HG03442 (cell line): ENCODE data around the gene OR6J1.
"Not testable (repeated sequence)": the region's sequence is repeated elsewhere in the genome, so short reads cannot be mapped to it uniquely, and the experiment has no call there.

ENCODE experiments used
- ATAC-seq: cut with Tn5 transposase; IDR thresholded peaks from one replicate; pipeline ENCODE4 v1.9.1; 2021; ENCODE audit warnings: mild to moderate bottlenecking, moderate library complexity; ENCODE audit not compliant: unreplicated experiment

OR6J1 gene

GRCh38 chr14:22651586-22651985 lies 7.4 kb upstream of the OR6J1 start:
- no peak for ATAC-seq

GRCh38 chr14:22650960-22651521 lies 6.9 kb upstream of the OR6J1 start:
- ATAC-seq, result peak; percentile 73

- no peak for ATAC-seq
Measured at GRCh38 chr14:22650046-22650739, 6.0 kb upstream of the OR6J1 start.

GRCh38 chr14:22648506-22648905 lies 4.4 kb upstream of the OR6J1 start:
- no peak for ATAC-seq

- ATAC-seq, result no peak
Measured at GRCh38 chr14:22646570-22647254, 2.6 kb upstream of the OR6J1 start.

- ATAC-seq, result no peak
Measured at GRCh38 chr14:22641846-22642245, 2.3 kb downstream of the OR6J1 start.

- no peak for ATAC-seq
Measured at GRCh38 chr14:22640192-22640591, 4.0 kb downstream of the OR6J1 start.

GRCh38 chr14:22635980-22636379 lies 8.2 kb downstream of the OR6J1 start:
- not testable (repeated sequence) for ATAC-seq

- no peak for ATAC-seq
Measured at GRCh38 chr14:22634233-22634900, 9.8 kb downstream of the OR6J1 start.

- no peak for ATAC-seq
Measured at GRCh38 chr14:22630486-22630885, 13.7 kb downstream of the OR6J1 start.

GRCh38 chr14:22630066-22630465 lies 14.1 kb downstream of the OR6J1 start:
- no peak for ATAC-seq

- no peak for ATAC-seq
Measured at GRCh38 chr14:22629361-22629760, 14.8 kb downstream of the OR6J1 start.

GRCh38 chr14:22627506-22628263 lies 16.5 kb downstream of the OR6J1 start:
- ATAC-seq, result no peak

- no peak for ATAC-seq
Measured at GRCh38 chr14:22626590-22626989, 17.6 kb downstream of the OR6J1 start.

- no peak for ATAC-seq
Measured at GRCh38 chr14:22623047-22623446, 21.1 kb downstream of the OR6J1 start.

- ATAC-seq, result no peak
Measured at GRCh38 chr14:22622255-22622654, 21.9 kb downstream of the OR6J1 start.

GRCh38 chr14:22615765-22616164 lies 28.4 kb downstream of the OR6J1 start:
- not testable (repeated sequence) for ATAC-seq

GRCh38 chr14:22614240-22614799 lies 29.8 kb downstream of the OR6J1 start:
- no peak for ATAC-seq

- no peak for ATAC-seq
Measured at GRCh38 chr14:22613736-22614239, 30.4 kb downstream of the OR6J1 start.

- no peak for ATAC-seq
Measured at GRCh38 chr14:22613106-22613695, 31.0 kb downstream of the OR6J1 start.
